ENCODE data around the gene JAKMIP1.

DNA sequence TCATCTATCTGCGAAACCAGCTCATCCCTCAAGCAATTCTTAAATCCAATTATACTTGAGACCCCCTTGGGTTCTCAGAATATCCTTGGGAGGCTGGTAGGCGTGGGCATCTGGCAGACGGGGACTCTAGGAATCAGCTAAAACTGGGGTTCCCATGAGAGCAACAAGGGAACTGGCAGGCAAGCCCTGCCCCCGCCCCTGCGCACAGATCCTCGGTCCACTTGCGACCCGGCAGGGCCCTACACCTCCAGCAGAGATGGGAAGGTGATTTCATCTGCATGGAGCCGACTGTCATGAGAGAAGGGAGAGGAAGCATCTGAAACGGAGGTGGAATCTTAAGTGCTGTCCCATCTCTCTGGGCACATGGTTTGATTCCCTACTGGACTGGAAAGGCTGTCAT lies 172.2 kb downstream of the JAKMIP1 start:
- TF ChIP-seq EZH2 (IDR thresholded peaks at IDR 0.05; ENCODE audit: insufficient read depth, poor library complexity, severe bottlenecking) (no peak), EZH2phosphoT487 (IDR thresholded peaks at IDR 0.05; ENCODE audit: insufficient read depth, low read depth) (no peak)

Data from GM23248 (cell line).